HG03575 (cell line): ENCODE results near the gene SYCE3.

Experiments used
- ATAC-seq: cut with Tn5 transposase; IDR thresholded peaks from one replicate; pipeline ENCODE4 v1.9.1; 2021; ENCODE audit not compliant: unreplicated experiment, insufficient number of reproducible peaks, low FRiP score; ENCODE audit errors: extremely low read depth

The SYCE3 gene

GRCh38 chr22:50507991-50508884, 54.5 kb downstream of the SYCE3 start, which contains the start of gene NCAPH2:
TSS of gene NCAPH2 (plus strand) at chr22:50508224. CDS start at chr22:50508338, 114 bp downstream.
- ATAC-seq, result no peak

GRCh38 chr22:50507421-50507990, 55.2 kb downstream of the SYCE3 start, which contains the start of gene LMF2:
TSS of gene LMF2 (minus strand) at chr22:50507702. CDS start at chr22:50507675, 27 bp downstream.
- ATAC-seq, result no peak

DNA sequence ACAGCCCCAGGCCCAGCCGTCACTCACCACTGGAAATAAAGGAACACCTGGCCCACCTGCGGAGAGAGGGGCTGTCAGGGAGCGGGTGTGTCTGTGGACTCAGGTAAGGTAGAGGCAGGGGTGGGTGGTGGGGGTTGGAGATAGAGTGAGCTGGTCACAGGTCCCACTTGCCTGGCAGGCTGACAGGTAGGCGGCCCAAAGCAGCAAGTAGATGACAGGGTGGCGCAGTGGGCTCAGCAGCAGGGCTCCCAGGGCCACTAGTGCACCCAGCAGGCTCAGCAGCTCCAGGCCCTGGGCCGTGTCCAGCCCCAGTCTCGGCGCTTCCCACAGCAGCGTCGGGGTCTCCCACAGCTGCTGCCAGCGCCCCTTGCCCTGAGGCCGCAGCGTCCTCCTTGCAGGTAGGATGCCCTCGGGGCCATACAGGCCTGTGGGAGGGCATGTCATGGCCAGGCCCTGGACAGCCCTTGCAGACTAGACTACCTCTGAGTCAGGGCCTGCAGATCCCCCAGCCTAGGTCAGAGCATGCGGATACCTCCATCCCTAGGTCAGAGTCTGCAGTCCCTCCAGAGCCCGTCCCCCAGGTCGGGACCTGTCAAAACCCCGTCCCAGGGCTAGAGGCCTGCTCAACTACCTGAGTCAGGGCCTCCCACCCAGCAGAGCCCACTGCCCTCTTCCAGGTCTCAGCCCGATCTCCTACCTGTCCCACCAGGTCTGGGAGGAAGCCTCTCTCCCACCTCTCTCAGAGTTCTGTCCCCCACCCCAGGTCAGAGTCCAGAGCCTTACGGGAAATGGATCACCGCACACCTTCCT, 55.9 kb downstream of the SYCE3 start:
- no peak for ATAC-seq

GRCh38 chr22:50505776-50506610, 56.7 kb downstream of the SYCE3 start:
- no peak for ATAC-seq

DNA sequence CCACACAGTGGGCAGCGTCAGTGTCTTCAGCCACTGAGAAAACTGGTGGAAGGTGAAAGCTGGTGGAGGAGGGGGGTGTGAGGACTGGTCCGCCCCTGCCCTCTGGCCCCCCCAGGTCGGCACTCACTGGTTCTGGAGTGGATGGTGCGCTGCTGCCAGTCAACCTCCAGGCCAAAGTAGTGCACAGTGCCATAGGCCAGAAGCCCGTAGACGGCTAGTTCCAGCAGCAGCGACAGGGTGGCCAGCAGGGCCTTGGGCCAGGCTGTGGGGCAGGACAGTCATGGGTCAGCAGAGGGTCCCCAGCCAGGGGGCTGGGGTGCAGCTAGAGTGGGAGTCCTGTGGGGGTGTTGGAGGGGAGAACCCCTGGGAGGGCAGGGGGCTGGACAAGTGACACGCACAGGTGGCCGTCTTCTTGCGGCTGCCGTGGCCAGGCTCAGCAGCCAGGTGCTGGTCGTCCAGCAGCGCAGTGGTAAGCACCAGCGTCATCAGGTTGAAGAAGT, 57.4 kb downstream of the SYCE3 start:
- no peak for ATAC-seq

GRCh38 chr22:50504369-50505211, 58.1 kb downstream of the SYCE3 start:
- ATAC-seq, result no peak

DNA sequence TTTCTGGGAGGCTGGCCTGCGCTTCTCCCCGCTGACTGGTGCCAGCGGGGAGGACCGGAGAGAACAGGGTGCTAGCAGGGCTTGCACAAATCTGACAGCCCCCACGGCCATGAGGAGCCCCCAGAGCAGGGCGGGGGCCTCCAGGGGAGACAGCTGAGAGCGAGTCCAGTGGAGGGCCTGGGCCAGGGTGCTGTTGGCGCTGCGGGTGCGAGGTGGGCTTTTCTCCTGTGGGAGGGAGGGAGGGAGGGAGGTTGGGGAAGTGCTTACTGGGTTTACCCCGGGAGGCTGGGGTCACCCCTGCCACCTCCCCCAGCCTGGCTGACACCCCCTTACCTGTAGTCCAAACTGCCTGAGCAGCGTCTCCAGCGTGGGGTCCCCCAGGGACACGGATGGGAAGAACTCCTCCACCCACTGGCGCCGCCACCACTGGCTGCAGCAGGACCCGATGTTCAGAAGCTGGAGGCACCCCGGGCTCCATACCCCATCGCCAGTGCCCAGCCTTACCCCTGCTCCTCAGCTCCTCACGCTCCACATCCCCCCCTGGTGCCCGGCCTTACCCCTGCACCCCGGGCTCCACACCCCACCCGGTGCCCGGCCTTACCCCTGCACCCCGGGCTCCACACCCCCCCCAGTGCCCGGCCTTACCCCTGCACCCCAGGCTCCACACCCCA, 59.1 kb downstream of the SYCE3 start:
- ATAC-seq, result no peak

- no peak for ATAC-seq
These were observed 59.9 kb downstream of the SYCE3 start for GRCh38 chr22:50502628-50503474.

- ATAC-seq, result no peak
These were observed 60.6 kb downstream of the SYCE3 start for GRCh38 chr22:50502096-50502495.
